ENCODE measurements around the gene CHAD.

CHAD gene

GRCh38 chr17:50479522-50480141 is 11.0 kb upstream of the CHAD start:
- Histone ChIP-seq H2AFZ (ENCODE audit: low read depth, low read length) (no peak overlapping the region), H2AK5ac (ENCODE audit: low read length, severe bottlenecking) (peak overlapping the region; percentile 16), H4K91ac (ENCODE audit: low read length) (no peak overlapping the region), H3K36me3 (ENCODE audit: control insufficient read depth in 1 of 2, insufficient read depth in 2 of 2, low read depth in 1 of 2, low read length in 2 of 2) (peaks cover 29 to 31% of the 10 kb centered on the region in 2 experiments), H4K8ac (ENCODE audit: low read length) (no peak overlapping the region), H3K23ac (ENCODE audit: low read length in 2 of 2) (no peak overlapping the region), H3K14ac (ENCODE audit: low read length in 2 of 2) (no peak overlapping the region), H3K4me3 (ENCODE audit: insufficient read depth in 1 of 2, low read depth in 1 of 2, low read length in 2 of 2) (peak overlapping the region; percentile 28 to 98), H3K27me3 (ENCODE audit: control insufficient read depth in 1 of 2, insufficient read depth in 1 of 2, low read length in 2 of 2) (peaks cover 0 to 4% of the 10 kb centered on the region in 2 experiments), H3K9ac (ENCODE audit: low read length) (peak overlapping the region; percentile 96), H2BK12ac (ENCODE audit: low read length in 2 of 2) (no peak overlapping the region), H3K18ac (ENCODE audit: low read depth in 1 of 2, low read length in 2 of 2) (no peak overlapping the region), H3K9me3 (ENCODE audit: control insufficient read depth, low read length) (no peaks in the 10 kb centered on the region), H3K79me1 (replicated peaks; ENCODE audit: low read length, poor library complexity, severe bottlenecking) (peaks cover 25% of the 10 kb centered on the region), H2BK120ac (ENCODE audit: low read depth, low read length) (no peak overlapping the region), H3K27ac (ENCODE audit: low read length, poor library complexity, severe bottlenecking) (no peak overlapping the region), H3K4me1 (ENCODE audit: control insufficient read depth, insufficient read depth, low read depth, low read length) (peaks cover 12% of the 10 kb centered on the region), H2BK15ac (ENCODE audit: low read depth, poor library complexity, severe bottlenecking) (no peak overlapping the region), H2BK5ac (ENCODE audit: low read depth, low read length, poor library complexity, severe bottlenecking) (no peak overlapping the region), H3K4ac (ENCODE audit: low read depth in 1 of 2, low read length in 2 of 2) (peak overlapping the region in 1 of 2 experiments; percentile 9), H3K4me2 (ENCODE audit: low read length, poor library complexity, severe bottlenecking) (peak overlapping the region; percentile 93)
- peak; percentile 90 for DNase-seq
- 19% methylated on average over 18 of the region's 19 CpGs for WGBS

- Histone ChIP-seq H3K4me1 (ENCODE audit: control insufficient read depth, insufficient read depth, low read depth, low read length) (peaks cover 12% of the 10 kb centered on the region), H2AK5ac (ENCODE audit: low read length, severe bottlenecking) (no peak within 1 kb of the TSS), H3K4ac (ENCODE audit: low read depth in 1 of 2, low read length in 2 of 2) (peak within 1 kb of the TSS in 1 of 2 experiments; percentile 9), H3K27me3 (ENCODE audit: control insufficient read depth in 1 of 2, insufficient read depth in 1 of 2, low read length in 2 of 2) (peaks cover 0 to 9% of the 10 kb centered on the region in 2 experiments), H2BK15ac (ENCODE audit: low read depth, poor library complexity, severe bottlenecking) (peak within 1 kb of the TSS; percentile 13), H2BK12ac (ENCODE audit: low read length in 2 of 2) (peak within 1 kb of the TSS in 1 of 2 experiments; percentile 57), H3K4me3 (ENCODE audit: insufficient read depth in 1 of 2, low read depth in 1 of 2, low read length in 2 of 2) (peak within 1 kb of the TSS; percentile 87 to 98), H2AFZ (ENCODE audit: low read depth, low read length) (peak within 1 kb of the TSS; percentile 83), H3K18ac (ENCODE audit: low read depth in 1 of 2, low read length in 2 of 2) (peak within 1 kb of the TSS; percentile 30 to 96), H3K4me2 (ENCODE audit: low read length, poor library complexity, severe bottlenecking) (peak within 1 kb of the TSS; percentile 93), H3K23ac (ENCODE audit: low read length in 2 of 2) (peak within 1 kb of the TSS in 1 of 2 experiments; percentile 96), H3K9me3 (ENCODE audit: control insufficient read depth, low read length) (no peaks in the 10 kb centered on the region), H3K14ac (ENCODE audit: low read length in 2 of 2) (peak within 1 kb of the TSS in 1 of 2 experiments; percentile 81), H3K36me3 (ENCODE audit: control insufficient read depth in 1 of 2, insufficient read depth in 2 of 2, low read depth in 1 of 2, low read length in 2 of 2) (peaks cover 24 to 29% of the 10 kb centered on the region in 2 experiments), H4K91ac (ENCODE audit: low read length) (no peak within 1 kb of the TSS), H2BK120ac (ENCODE audit: low read depth, low read length) (no peak within 1 kb of the TSS), H3K27ac (ENCODE audit: low read length, poor library complexity, severe bottlenecking) (peak within 1 kb of the TSS; percentile 74), H2BK5ac (ENCODE audit: low read depth, low read length, poor library complexity, severe bottlenecking) (peak within 1 kb of the TSS; percentile 58), H4K8ac (ENCODE audit: low read length) (peak within 1 kb of the TSS; percentile 69), H3K79me1 (replicated peaks; ENCODE audit: low read length, poor library complexity, severe bottlenecking) (peaks cover 21% of the 10 kb centered on the region), H3K9ac (ENCODE audit: low read length) (peak within 1 kb of the TSS; percentile 96)
- WGBS = 6% methylated on average over 71 of the region's 75 CpGs
- DNase-seq = peak; percentile 89
Observed at GRCh38 chr17:50478391-50479381, 10.0 kb upstream of the CHAD start, which contains the start of gene RSAD1. Gene RSAD1, plus strand, starts transcription at chr17:50478860. Its CDS starts 25 bp downstream, at chr17:50478885.

GRCh38 chr17:50477976-50478375 is 9.3 kb upstream of the CHAD start:
- Histone ChIP-seq H3K27ac (ENCODE audit: low read length, poor library complexity, severe bottlenecking) (peak overlapping the region; percentile 69), H2BK120ac (ENCODE audit: low read depth, low read length) (no peak overlapping the region), H3K23ac (ENCODE audit: low read length in 2 of 2) (no peak overlapping the region), H2AFZ (ENCODE audit: low read depth, low read length) (peak overlapping the region; percentile 83), H2BK5ac (ENCODE audit: low read depth, low read length, poor library complexity, severe bottlenecking) (no peak overlapping the region), H3K14ac (ENCODE audit: low read length in 2 of 2) (no peak overlapping the region), H2BK12ac (ENCODE audit: low read length in 2 of 2) (peak overlapping the region in 1 of 2 experiments; percentile 51), H3K79me1 (replicated peaks; ENCODE audit: low read length, poor library complexity, severe bottlenecking) (peaks cover 15% of the 10 kb centered on the region), H3K9ac (ENCODE audit: low read length) (peak overlapping the region; percentile 96), H4K8ac (ENCODE audit: low read length) (peak overlapping the region; percentile 41), H2AK5ac (ENCODE audit: low read length, severe bottlenecking) (no peak overlapping the region), H3K4me2 (ENCODE audit: low read length, poor library complexity, severe bottlenecking) (peak overlapping the region; percentile 68), H2BK15ac (ENCODE audit: low read depth, poor library complexity, severe bottlenecking) (no peak overlapping the region), H3K4me1 (ENCODE audit: control insufficient read depth, insufficient read depth, low read depth, low read length) (peaks cover 12% of the 10 kb centered on the region), H3K4ac (ENCODE audit: low read depth in 1 of 2, low read length in 2 of 2) (peak overlapping the region in 1 of 2 experiments; percentile 1), H3K36me3 (ENCODE audit: control insufficient read depth in 1 of 2, insufficient read depth in 2 of 2, low read depth in 1 of 2, low read length in 2 of 2) (peaks cover 18 to 24% of the 10 kb centered on the region in 2 experiments), H4K91ac (ENCODE audit: low read length) (no peak overlapping the region), H3K4me3 (ENCODE audit: insufficient read depth in 1 of 2, low read depth in 1 of 2, low read length in 2 of 2) (peak overlapping the region in 1 of 2 experiments; percentile 98), H3K27me3 (ENCODE audit: control insufficient read depth in 1 of 2, insufficient read depth in 1 of 2, low read length in 2 of 2) (peaks cover 0 to 10% of the 10 kb centered on the region in 2 experiments), H3K18ac (ENCODE audit: low read depth in 1 of 2, low read length in 2 of 2) (peak overlapping the region in 1 of 2 experiments; percentile 79), H3K9me3 (ENCODE audit: control insufficient read depth, low read length) (no peaks in the 10 kb centered on the region)
- 86% methylated on average over 7 of the region's 7 CpGs for WGBS
- DNase-seq = peak; percentile 17
